IMR-90 (cell line): ENCODE measurements around the gene TREH. TPM values are rescaled to one million over a fixed set of nuclear protein-coding genes. Genes with fewer than 3 reads are reported as not detected.

Experiments
- ATAC-seq: fragments of 200-7000 bp; cut with Tn5 transposase; 2 replicates; pipeline ENCODE4 v1.9.1; 2020; ENCODE audit warnings: low read depth, mild to moderate bottlenecking, moderate library complexity
- BruUV-seq: library from RNA; stranded (reverse); fragments of 400-500 nt; replicated peaks from 2 replicates; lab custom pipeline; 2021; lab: Mats Ljungman, UMichigan
- CTCF ChIA-PET: fragments of 300-600 bp; formaldehyde crosslinking; extraction: SDS; loops from one replicate; lab custom pipeline; 2021; ENCODE audit warnings: antibody characterized with exemption; lab: Yijun Ruan, JAX
- POLR2A ChIA-PET: fragments of 300-600 bp; sonication (Branson Sonifier 250); formaldehyde crosslinking; loops from one replicate; lab custom pipeline; 2022; ENCODE audit warnings: antibody characterized with exemption; ENCODE audit not compliant: unreplicated experiment; lab: Charles Lee
- DNase-seq: peaks from one replicate; pipeline ENCODE4 v3.0.0; 2013
- H2AFZ ChIP-seq: replicated peaks from 2 replicates; pipeline ENCODE3; 2013; ENCODE audit warnings: low read length, mild to moderate bottlenecking; ENCODE audit not compliant: poor library complexity
- H2AK5ac ChIP-seq: 2 replicates; pipeline ENCODE4 v1.6.1; 2013; ENCODE audit warnings: low read depth, low read length, inconsistent platforms
- H2AK9ac ChIP-seq: replicated peaks from 2 replicates; pipeline ENCODE3; 2013; ENCODE audit warnings: mild to moderate bottlenecking, low read depth, low read length, moderate library complexity; ENCODE audit not compliant: poor library complexity
- H2BK120ac ChIP-seq: 2 replicates; pipeline ENCODE4 v1.6.1; 2013; ENCODE audit warnings: low read depth, low read length, inconsistent platforms
- H2BK15ac ChIP-seq: 3 replicates; pipeline ENCODE4 v1.6.1; 2013; ENCODE audit warnings: low read depth, low read length, inconsistent platforms
- H2BK20ac ChIP-seq: 2 replicates; pipeline ENCODE4 v1.6.1; 2013; ENCODE audit warnings: low read depth, mild to moderate bottlenecking, inconsistent platforms, low read length, moderate library complexity
- H2BK5ac ChIP-seq: 2 replicates; pipeline ENCODE4 v1.6.1; 2013; ENCODE audit warnings: mild to moderate bottlenecking, low read depth, low read length, inconsistent platforms; ENCODE audit not compliant: poor library complexity, severe bottlenecking
- H3K14ac ChIP-seq: replicated peaks from 2 replicates; pipeline ENCODE4 v1.6.1; 2013; ENCODE audit warnings: low read depth, low read length, inconsistent platforms
- H3K18ac ChIP-seq: 2 replicates; pipeline ENCODE4 v1.6.1; 2013; ENCODE audit warnings: low read depth, low read length, control low read depth
- H3K23ac ChIP-seq: 2 replicates; pipeline ENCODE4 v1.6.1; 2013; ENCODE audit warnings: low read depth, low read length, inconsistent platforms
- H3K27ac ChIP-seq: 2 replicates; pipeline ENCODE4 v1.5.1; 2013; ENCODE audit warnings: mild to moderate bottlenecking, control low read depth, low read length; ENCODE audit not compliant: insufficient read depth
- H3K27me3 ChIP-seq: 2 replicates; pipeline ENCODE4 v1.6.1; 2013; ENCODE audit warnings: low read length; ENCODE audit not compliant: control insufficient read depth, insufficient read depth
- H3K36me3 ChIP-seq: 2 replicates; pipeline ENCODE4 v1.6.1; 2013; ENCODE audit warnings: low read length, mixed read lengths; ENCODE audit not compliant: control insufficient read depth, insufficient read depth
- H3K4ac ChIP-seq: 2 replicates; pipeline ENCODE4 v1.6.1; 2013; ENCODE audit warnings: low read depth, low read length, inconsistent platforms
- H3K4me1 ChIP-seq: 2 replicates; pipeline ENCODE4 v1.6.1; 2013; ENCODE audit warnings: low read length, mixed read lengths; ENCODE audit not compliant: control insufficient read depth, insufficient read depth
- H3K4me2 ChIP-seq: 2 replicates; pipeline ENCODE4 v1.6.1; 2013; ENCODE audit warnings: low read depth, mild to moderate bottlenecking, control low read depth, low read length, moderate library complexity
- H3K4me3 ChIP-seq: 2 replicates; pipeline ENCODE4 v1.5.1; 2013; ENCODE audit warnings: low read depth, mild to moderate bottlenecking, control low read depth, low read length, moderate library complexity; ENCODE audit not compliant: insufficient read depth
- H3K56ac ChIP-seq: 2 replicates; pipeline ENCODE4 v1.6.1; 2013; ENCODE audit warnings: low read length, inconsistent platforms; ENCODE audit not compliant: insufficient read depth; ENCODE audit errors: extremely low read depth
- H3K79me1 ChIP-seq, 2 experiments: 2 replicates each; pipeline ENCODE4 v1.6.1; 2013; ENCODE audit warnings: low read length in 2 of 2, inconsistent platforms in 1 of 2, low read depth in 1 of 2
- H3K9ac ChIP-seq: 2 replicates; pipeline ENCODE4 v1.6.1; 2013; ENCODE audit warnings: low read depth, low read length, control low read depth
- H3K9me1 ChIP-seq: 2 replicates; pipeline ENCODE4 v1.6.1; 2013; ENCODE audit warnings: low read length, inconsistent platforms; ENCODE audit not compliant: insufficient read depth
- H3K9me3 ChIP-seq: 2 replicates; pipeline ENCODE4 v1.6.1; 2013; ENCODE audit warnings: low read length; ENCODE audit not compliant: control insufficient read depth, insufficient read depth
- H4K20me1 ChIP-seq: 2 replicates; pipeline ENCODE4 v1.6.1; 2013; ENCODE audit warnings: low read length, inconsistent platforms; ENCODE audit not compliant: insufficient read depth
- H4K5ac ChIP-seq: 2 replicates; pipeline ENCODE4 v1.6.1; 2013; ENCODE audit warnings: mild to moderate bottlenecking, low read depth, low read length, control low read depth
- H4K8ac ChIP-seq, 2 experiments: 2 replicates each; pipeline ENCODE4 v1.6.1; 2013; ENCODE audit warnings: low read depth in 2 of 2, low read length in 2 of 2, control low read depth in 1 of 2, inconsistent platforms in 1 of 2
- H4K91ac ChIP-seq: 2 replicates; pipeline ENCODE4 v1.6.1; 2013; ENCODE audit warnings: low read depth, low read length, inconsistent platforms; ENCODE audit not compliant: insufficient read depth
- BHLHE40 ChIP-seq: fragments of 150-350 bp; IDR thresholded peaks from 2 replicates; pipeline ENCODE4 v1.6.1; 2016; ENCODE audit warnings: mild to moderate bottlenecking, low read depth, low read length
- CEBPB ChIP-seq: IDR thresholded peaks from 2 replicates; pipeline ENCODE4 v1.6.1; 2012; ENCODE audit warnings: low read depth, low read length, improper control_type of control experiment
- CHD1 ChIP-seq: IDR thresholded peaks from 2 replicates; pipeline ENCODE4 v1.6.1; 2012; ENCODE audit warnings: low read depth, low read length, improper control_type of control experiment
- CTCF ChIP-seq: conservative IDR thresholded peaks from 2 replicates; pipeline ENCODE4 v1.5.1; 2012; ENCODE audit warnings: mild to moderate bottlenecking, low read depth, low read length, improper control_type of control experiment
- ELK1 ChIP-seq: fragments of 150-350 bp; IDR thresholded peaks from 2 replicates; pipeline ENCODE4 v1.6.1; 2016; ENCODE audit warnings: low read depth, mild to moderate bottlenecking, low read length, moderate library complexity, borderline replicate concordance
- FOS ChIP-seq: fragments of 150-350 bp; IDR thresholded peaks from 2 replicates; pipeline ENCODE4 v1.6.1; 2016; ENCODE audit warnings: low read depth, low read length
- MAFK ChIP-seq: IDR thresholded peaks from 2 replicates; pipeline ENCODE4 v1.6.1; 2012; ENCODE audit warnings: low read depth, low read length, improper control_type of control experiment
- MXI1 ChIP-seq: IDR thresholded peaks from 2 replicates; pipeline ENCODE4 v1.6.1; 2012; ENCODE audit warnings: low read depth, mild to moderate bottlenecking, low read length, moderate library complexity, borderline replicate concordance
- NFE2L2 ChIP-seq: fragments of 150-350 bp; IDR thresholded peaks from 2 replicates; pipeline ENCODE4 v1.6.1; 2016; ENCODE audit warnings: low read depth, mild to moderate bottlenecking, low read length
- RAD21 ChIP-seq: IDR thresholded peaks from 2 replicates; pipeline ENCODE4 v1.6.1; 2012; ENCODE audit warnings: low read length, improper control_type of control experiment
- RCOR1 ChIP-seq: IDR thresholded peaks from 2 replicates; pipeline ENCODE4 v1.6.1; 2012; ENCODE audit warnings: mild to moderate bottlenecking, low read length, improper control_type of control experiment; ENCODE audit not compliant: insufficient replicate concordance
- RFX5 ChIP-seq: IDR thresholded peaks from 2 replicates; pipeline ENCODE4 v1.8.0; 2012; ENCODE audit warnings: low read depth, mild to moderate bottlenecking, low read length, moderate library complexity
- SMC3 ChIP-seq: fragments of 150-350 bp; IDR thresholded peaks from 2 replicates; pipeline ENCODE4 v1.6.1; 2016; ENCODE audit warnings: low read depth, mild to moderate bottlenecking, antibody characterized with exemption, low read length, moderate library complexity
- WGBS, 2 experiments: methylation state at CpG; one replicate each; pipeline versions ENCODE4 v1.1.5 to v1.1.7; 2013; ENCODE audit warnings: missing lambda C conversion rate in 2 of 2; ENCODE audit not compliant: insufficient read length in 1 of 2; ENCODE audit errors: extremely low coverage in 2 of 2; 5-methylcytosine and 5-hydroxymethylcytosine counted together
- dilution Hi-C: fragments of 300-500 bp; cut with HindIII; formaldehyde crosslinking; loops from one replicate; pipeline ENCODE4 v1.14.3; 2018; ENCODE audit warnings: low sequenced_read_pairs; ENCODE audit not compliant: unreplicated experiment
- in situ Hi-C: fragments of 300-500 bp; cut with MboI; formaldehyde crosslinking; loops from 3 replicates; pipeline ENCODE4 v1.14.3; 2019; ENCODE audit warnings: low sequenced_read_pairs, inconsistent platforms, mixed read lengths
- intact Hi-C: fragments of 100-400 bp; cut with micrococcal nuclease; formaldehyde crosslinking; loops from 2 replicates; pipeline ENCODE4 v1.10.0; 2022
- polyA plus RNA-seq, 3 experiments: library from polyadenylated mRNA; depleted of rRNA; stranded (reverse); fragments of >200 nt; gene quantifications; 2 replicates each; pipeline ENCODE4 v1.2.3, GENCODE V29; 2012; ENCODE audit warnings: low replicate concordance in 1 of 3
- total RNA-seq: library from RNA; depleted of rRNA; stranded (reverse); fragments of >200 nt; gene quantifications from 2 replicates; pipeline ENCODE4 v1.2.3, GENCODE V29; 2012
- TF ChIP-seq, protein P1 (sequence below): fragments of 150-350 bp; IDR thresholded peaks from 2 replicates; pipeline ENCODE4 v1.6.1; 2017; ENCODE audit warnings: mild to moderate bottlenecking, antibody characterized with exemption, low read length, low read depth

The TREH gene
- total and polyA plus RNA-seq, 2 of the 4 experiments (the other 2 are of a cell fraction), result not detected

DNA sequence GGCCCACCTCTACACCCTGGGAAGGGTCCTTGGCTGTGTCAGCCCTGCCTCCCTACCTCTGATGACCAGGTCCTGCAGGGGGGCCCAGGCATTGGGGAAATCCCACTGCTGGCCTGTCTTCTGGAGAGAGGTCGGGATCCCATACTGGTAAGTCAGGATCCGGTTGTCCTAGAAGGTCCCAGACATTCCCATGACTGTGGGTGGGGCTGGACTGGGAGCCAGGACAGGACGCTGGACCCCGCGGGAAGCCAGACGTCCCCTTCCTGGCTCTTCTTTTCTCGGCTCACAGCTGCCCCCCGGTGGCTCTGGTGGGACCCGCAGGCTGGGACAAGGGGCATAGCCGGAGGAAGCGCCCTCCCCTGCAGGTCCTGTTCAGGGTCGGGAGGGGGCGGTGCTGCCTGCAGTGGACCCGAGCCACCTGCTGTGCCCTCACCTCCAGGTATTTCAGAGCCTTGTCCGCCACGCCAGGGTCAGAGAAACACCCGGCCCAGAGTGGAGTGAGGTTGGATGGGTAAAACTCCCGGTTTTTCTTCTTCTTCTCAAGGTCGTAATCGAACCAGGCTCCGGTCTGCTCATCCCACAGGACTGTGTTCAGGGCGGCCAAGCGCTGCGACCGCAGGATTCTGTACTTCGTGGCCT is 20.0 kb downstream of the TREH start:
- H3K9ac ChIP-seq, result no peak overlapping the region
- dilution Hi-C loops, result no loop called here
- peak overlapping the region; percentile 27; the same call in 1 of the 2 replicates for H3K4ac ChIP-seq
- H2AK9ac ChIP-seq, result peak overlapping the region; percentile 4
- H3K18ac ChIP-seq, result no peak overlapping the region
- peak overlapping the region in 1 of 2 experiments; percentile 30; a peak in 1 of 4 replicates for H4K8ac ChIP-seq
- peaks cover 0 to 3% of the 10 kb centered on the region in 2 experiments; a peak in 1 of 4 replicates for H3K79me1 ChIP-seq
- H4K20me1 ChIP-seq, result peaks cover 34% of the 10 kb centered on the region
- H3K23ac ChIP-seq, result no peak overlapping the region
- peak; percentile 89 for ATAC-seq
- H3K9me1 ChIP-seq, result peaks cover 6% of the 10 kb centered on the region; the same call in 1 of the 2 replicates
- no peak overlapping the region for H3K4me3 ChIP-seq
- CTCF ChIA-PET, result interaction anchor here (0.6 to 1.6 kb wide), 4 partner anchors 9 to 58 kb away, joined by 3 to 5 read pairs (median 4); no protein-coding TSS in a partner anchor
- H4K91ac ChIP-seq, result no peak overlapping the region
- H3K14ac ChIP-seq, result no peak overlapping the region
- no peak overlapping the region for H2BK20ac ChIP-seq
- POLR2A ChIA-PET, result no interaction called here
- H3K27me3 ChIP-seq, result no peaks in the 10 kb centered on the region
- no peak overlapping the region for H3K4me2 ChIP-seq
- intact Hi-C loops, result loop anchor here (1.0 to 5.0 kb wide), 3 partner anchors 52 to 269 kb away; partner anchors contain the start of gene PHLDB1
- no peak overlapping the region for H2BK5ac ChIP-seq
- WGBS, 2 experiments, result 32% methylated on average over 10 of the region's 26 CpGs; no CpG with 5 or more reads in 1 of the 2 experiments
- H2AFZ ChIP-seq, result peak overlapping the region; percentile 83
- peak overlapping the region; percentile 45; the same call in 1 of the 2 replicates for H2AK5ac ChIP-seq
- H3K9me3 ChIP-seq, result no peaks in the 10 kb centered on the region
- no TSS peak for BruUV-seq
- H4K5ac ChIP-seq, result no peak overlapping the region
- in situ Hi-C loops, result no loop called here
- no peaks in the 10 kb centered on the region for H3K4me1 ChIP-seq
- H2BK120ac ChIP-seq, result no peak overlapping the region
- no peak overlapping the region for H3K27ac ChIP-seq
- peak; percentile 71 for DNase-seq
- no peak overlapping the region for H3K56ac ChIP-seq
- no peak overlapping the region for H2BK15ac ChIP-seq
- peaks cover 31% of the 10 kb centered on the region for H3K36me3 ChIP-seq
- TF ChIP-seq FOS (no peak), CEBPB (no peak), MXI1 (no peak), RAD21 (peak; percentile 71), MAFK (no peak), ELK1 (no peak), CTCF (peak; percentile 98), BHLHE40 (no peak), NFE2L2 (no peak), SMC3 (peak; percentile 78), RFX5 (no peak), CHD1 (no peak), RCOR1 (no peak)
- TF ChIP-seq, protein P1, sequence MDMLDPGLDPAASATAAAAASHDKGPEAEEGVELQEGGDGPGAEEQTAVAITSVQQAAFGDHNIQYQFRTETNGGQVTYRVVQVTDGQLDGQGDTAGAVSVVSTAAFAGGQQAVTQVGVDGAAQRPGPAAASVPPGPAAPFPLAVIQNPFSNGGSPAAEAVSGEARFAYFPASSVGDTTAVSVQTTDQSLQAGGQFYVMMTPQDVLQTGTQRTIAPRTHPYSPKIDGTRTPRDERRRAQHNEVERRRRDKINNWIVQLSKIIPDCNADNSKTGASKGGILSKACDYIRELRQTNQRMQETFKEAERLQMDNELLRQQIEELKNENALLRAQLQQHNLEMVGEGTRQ, result no peak
